ENCODE measurements around the gene MAP3K9.

- TF ChIP-seq POLR2AphosphoS5 (IDR thresholded peaks at IDR 0.05) (no peak), CTCF (IDR thresholded peaks at IDR 0.05; ENCODE audit: poor library complexity, severe bottlenecking) (no peak), EZH2 (IDR thresholded peaks at IDR 0.05; ENCODE audit: borderline replicate concordance, insufficient read depth, low read length, poor library complexity, severe bottlenecking) (no peak), EP300 (conservative IDR thresholded peaks at IDR 0.05; ENCODE audit: poor library complexity, severe bottlenecking) (no peak), RAD21 (conservative IDR thresholded peaks at IDR 0.05) (no peak), REST (IDR thresholded peaks at IDR 0.05; ENCODE audit: borderline replicate concordance) (no peak), SMC3 (conservative IDR thresholded peaks at IDR 0.05; ENCODE audit: poor library complexity) (no peak), MXI1 (conservative IDR thresholded peaks at IDR 0.05; ENCODE audit: poor library complexity, severe bottlenecking) (no peak)
Measured at GRCh38 chr14:70811578-70811977, 2.3 kb upstream of the MAP3K9 start.

Data from neural cell (in vitro differentiated cells).